CD4-positive, alpha-beta T cell (primary cell): ENCODE measurements around the gene KLHDC8B. TPM values are rescaled to one million over a fixed set of nuclear protein-coding genes. Genes with fewer than 3 reads are reported as not detected.

Source experiments
- ATAC-seq: fragments of 200-7000 bp; cut with Tn5 transposase; one replicate; pipeline ENCODE4 v1.10.0; 2022; ENCODE audit warnings: mild to moderate bottlenecking; ENCODE audit not compliant: poor library complexity
- CTCF ChIA-PET: fragments of 350-600 bp; sonication (Branson Sonifier 250); formaldehyde crosslinking; loops from one replicate; lab custom pipeline; 2021; ENCODE audit warnings: antibody characterized with exemption, inconsistent platforms; lab: Charles Lee
- POLR2A ChIA-PET: fragments of 350-600 bp; sonication (Branson Sonifier 250); formaldehyde crosslinking; loops from one replicate; lab custom pipeline; 2021; ENCODE audit warnings: antibody characterized with exemption, inconsistent platforms; lab: Charles Lee
- DNase-seq, 14 experiments: peaks; one replicate each; pipeline ENCODE4 v3.0.0-alpha.2; 2013 to 2020; ENCODE audit warnings: mixed read lengths in 2 of 14
- H3K27ac ChIP-seq, 2 donors: one replicate each; pipeline versions ENCODE4 v1.5.1 to v1.7.0; 2013; ENCODE audit warnings: low read length in 2 of 2, low read depth in 1 of 2, mild to moderate bottlenecking in 1 of 2
- H3K27me3 ChIP-seq, 2 experiments: 1 replicate in 1 of 2; 2 replicates in 1 of 2; pipeline versions ENCODE4 v1.6.1 to v1.7.0; 2013; ENCODE audit warnings: low read length in 2 of 2, control low read depth in 1 of 2, mild to moderate bottlenecking in 1 of 2, moderate library complexity in 1 of 2; ENCODE audit not compliant: insufficient read depth in 2 of 2, control insufficient read depth in 1 of 2
- H3K36me3 ChIP-seq: one replicate; pipeline ENCODE4 v1.6.1; 2013; ENCODE audit warnings: low read length, control low read depth; ENCODE audit not compliant: insufficient read depth
- H3K4me1 ChIP-seq: one replicate; pipeline ENCODE4 v1.6.1; 2013; ENCODE audit warnings: low read length, control low read depth; ENCODE audit not compliant: insufficient read depth
- H3K4me3 ChIP-seq: one replicate; pipeline ENCODE4 v1.5.1; 2013; ENCODE audit warnings: mild to moderate bottlenecking, low read length, moderate library complexity
- H3K9me3 ChIP-seq, 2 experiments: 1 replicate in 1 of 2; 2 replicates in 1 of 2; pipeline versions ENCODE4 v1.6.1 to v1.7.0; 2013; ENCODE audit warnings: low read length in 2 of 2, mild to moderate bottlenecking in 2 of 2, control low read depth in 1 of 2, moderate library complexity in 1 of 2; ENCODE audit not compliant: control insufficient read depth in 1 of 2, insufficient read depth in 1 of 2
- H3K27ac Mint-ChIP-seq: one replicate; pipeline ENCODE4 v1.8.0; 2020; ENCODE audit warnings: mixed read lengths
- H3K27me3 Mint-ChIP-seq: one replicate; pipeline ENCODE4 v1.8.0; 2021; ENCODE audit warnings: mixed read lengths
- H3K36me3 Mint-ChIP-seq: one replicate; pipeline ENCODE4 v1.8.0; 2021; ENCODE audit warnings: low read depth, mixed read lengths
- H3K4me1 Mint-ChIP-seq: one replicate; pipeline ENCODE4 v1.8.0; 2021; ENCODE audit warnings: low read depth, mixed read lengths
- H3K4me3 Mint-ChIP-seq: one replicate; pipeline ENCODE4 v1.8.0; 2020; ENCODE audit warnings: mild to moderate bottlenecking, mixed read lengths
- H3K9me3 Mint-ChIP-seq: one replicate; pipeline ENCODE4 v1.8.0; 2020; ENCODE audit warnings: mixed read lengths
- CTCF ChIP-seq: fragments of 200-600 bp; IDR thresholded peaks from one replicate; pipeline ENCODE4 v1.8.0; 2022; ENCODE audit warnings: antibody characterized with exemption, mild to moderate bottlenecking
- intact Hi-C, 2 experiments: fragments of 100-400 bp; cut with DNase I in 1 of 2; cut with micrococcal nuclease in 1 of 2; formaldehyde crosslinking; loops; one replicate each; pipeline versions ENCODE4 v1.15.1 to v1.9.0; 2023 to 2025; cut with DNase I, micrococcal nuclease
- total RNA-seq, 174 experiments: library from RNA in 2 of 174; stranded (reverse) in 2 of 174; gene quantifications; one replicate each; pipeline ENCODE4 v1.2.3 and lab custom pipeline; 2021 to 2026

KLHDC8B gene
- total RNA-seq, 2 experiments from 2014 or later, result 1.2 to 1.6 TPM

- POLR2A ChIA-PET, result no interaction called here
- Histone ChIP-seq H3K27me3 (no peaks in the 10 kb centered on the region), H3K9me3 (no peaks in the 10 kb centered on the region), H3K4me3 (no peak overlapping the region), H3K36me3 (no peaks in the 10 kb centered on the region), H3K4me1 (peaks cover 26% of the 10 kb centered on the region), H3K27ac (no peak overlapping the region)
- Mint-ChIP-seq H3K4me3 (peak overlapping the region; percentile 73), H3K9me3 (no peaks in the 10 kb centered on the region), H3K27ac (no peak overlapping the region), H3K27me3 (no peaks in the 10 kb centered on the region), H3K4me1 (peaks cover 26% of the 10 kb centered on the region), H3K36me3 (no peaks in the 10 kb centered on the region)
- DNase-seq (peak in 1 of 14 experiments; percentile 28), ATAC-seq (no peak)
- intact Hi-C loops, result loop anchor here in 1 of 2 experiments (5.0 kb wide), 2 partner anchors 105 to 295 kb away; partner anchors contain the start of gene C3orf62
- TF ChIP-seq CTCF, result no peak
- CTCF ChIA-PET, result no interaction called here
These were observed 1.2 kb downstream of the KLHDC8B start for GRCh38 chr3:49172551-49173041.

- no peaks in the 10 kb centered on the region for H3K9me3 Mint-ChIP-seq
- DNase-seq (no peak), ATAC-seq (no peak)
- ChIA-PET POLR2A (interaction anchor here (1.2 kb wide), 1 partner anchor 151 kb away, joined by 3 read pairs; the partner anchor contains the start of gene NDUFAF3), CTCF (no interaction called here)
- no peaks in the 10 kb centered on the region for H3K9me3 ChIP-seq
- no peaks in the 10 kb centered on the region for H3K36me3 ChIP-seq
- H3K27ac Mint-ChIP-seq, result no peak overlapping the region
- H3K4me1 Mint-ChIP-seq, result peaks cover 26% of the 10 kb centered on the region
- intact Hi-C loops, result loop anchor here in 1 of 2 experiments (5.0 kb wide), 2 partner anchors 104 to 294 kb away; partner anchors contain the start of gene C3orf62
- TF ChIP-seq CTCF, result no peak
- no peaks in the 10 kb centered on the region for H3K36me3 Mint-ChIP-seq
- peaks cover 26% of the 10 kb centered on the region for H3K4me1 ChIP-seq
- no peak overlapping the region for H3K4me3 ChIP-seq
- H3K27me3 ChIP-seq, result no peaks in the 10 kb centered on the region
- no peak overlapping the region for H3K27ac ChIP-seq
- H3K4me3 Mint-ChIP-seq, result peak overlapping the region; percentile 73
- H3K27me3 Mint-ChIP-seq, result no peaks in the 10 kb centered on the region
These were observed 1.9 kb downstream of the KLHDC8B start for GRCh38 chr3:49173116-49173791.

- Histone ChIP-seq H3K27me3 (no peaks in the 10 kb centered on the region), H3K9me3 (no peaks in the 10 kb centered on the region), H3K27ac (no peak overlapping the region), H3K4me1 (peaks cover 26% of the 10 kb centered on the region), H3K4me3 (no peak overlapping the region), H3K36me3 (no peaks in the 10 kb centered on the region)
- ATAC-seq, result no peak
- intact Hi-C loops, result loop anchor here in 1 of 2 experiments (5.0 kb wide), 2 partner anchors 104 to 294 kb away; partner anchors contain the start of gene C3orf62
- no peak overlapping the region for H3K4me3 Mint-ChIP-seq
- DNase-seq, result no peak
- no peak overlapping the region for H3K27ac Mint-ChIP-seq
- ChIA-PET POLR2A (interaction anchor here (1.2 kb wide), 1 partner anchor 152 kb away, joined by 3 read pairs; the partner anchor contains the start of gene NDUFAF3), CTCF (no interaction called here)
- peaks cover 26% of the 10 kb centered on the region for H3K4me1 Mint-ChIP-seq
- H3K9me3 Mint-ChIP-seq, result no peaks in the 10 kb centered on the region
- peaks cover under 1% of the 10 kb centered on the region for H3K27me3 Mint-ChIP-seq
- H3K36me3 Mint-ChIP-seq, result no peaks in the 10 kb centered on the region
- TF ChIP-seq CTCF, result no peak
These were observed 2.4 kb downstream of the KLHDC8B start for GRCh38 chr3:49173792-49174170.
